ENCODE measurements around the gene ZNF638. TPM values are rescaled to one million over a fixed set of nuclear protein-coding genes. Genes with fewer than 3 reads are reported as not detected.

The ZNF638 gene
- polyA plus RNA-seq, 1 donor: 84.3 TPM

- DNase-seq: no peak
Measured at GRCh38 chr2:71474116-71474743, 142.6 kb downstream of the ZNF638 start.

DNA sequence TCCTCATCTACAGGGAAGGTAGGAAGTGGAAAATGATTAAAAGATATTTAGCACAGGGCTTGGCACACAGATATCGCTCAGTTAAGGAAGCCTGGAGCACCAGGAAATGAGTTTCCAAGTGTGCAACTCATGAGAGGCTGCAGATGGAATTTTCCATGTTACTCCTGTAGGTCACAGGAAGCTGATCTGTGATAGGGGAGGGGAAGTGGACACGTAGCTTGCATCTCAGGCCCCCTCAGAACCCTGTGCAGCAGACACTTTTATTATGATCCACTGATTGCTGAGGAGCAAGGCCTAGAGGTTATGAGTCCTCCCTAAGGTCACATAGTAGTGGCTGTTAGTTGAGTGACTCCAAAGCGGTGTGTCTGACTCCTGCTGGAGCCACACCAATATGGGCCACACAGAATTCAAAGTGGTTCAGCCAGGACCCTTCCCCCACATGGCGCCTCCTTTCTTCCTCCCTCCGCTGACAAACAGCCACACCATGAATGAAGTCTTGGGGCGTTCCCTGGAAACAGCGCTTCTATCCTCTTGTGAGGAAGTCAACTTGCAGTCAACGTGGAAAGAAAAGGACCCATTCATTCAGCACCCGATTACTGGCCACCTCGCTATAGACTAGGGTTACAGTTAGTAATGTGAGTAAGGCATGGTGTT is 143.3 kb downstream of the ZNF638 start:
- no peak for DNase-seq

DNA sequence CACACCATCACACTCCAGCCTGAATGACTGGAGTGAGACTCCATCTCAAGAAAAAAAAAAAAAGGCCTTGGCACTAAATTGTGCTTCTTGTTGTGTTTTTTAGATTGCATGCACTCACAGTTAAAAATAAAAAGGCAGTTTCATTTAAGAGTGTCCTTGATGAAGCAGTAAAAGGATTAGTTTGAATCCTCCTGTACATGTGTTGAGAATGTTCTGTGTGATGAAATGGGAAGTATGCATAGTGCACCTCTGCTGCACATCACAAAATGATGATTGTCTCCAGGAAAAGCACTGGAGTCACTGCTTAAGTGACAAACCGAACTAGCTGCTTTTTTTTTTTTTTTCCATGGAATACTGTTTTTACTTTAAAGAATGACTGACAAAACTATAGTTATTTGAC is 144.9 kb downstream of the ZNF638 start:
- DNase-seq: no peak

- no peak for DNase-seq
Measured at GRCh38 chr2:71477231-71477691, 145.7 kb downstream of the ZNF638 start.

GRCh38 chr2:71478806-71479205 is 147.2 kb downstream of the ZNF638 start:
- DNase-seq: no peak

DNA sequence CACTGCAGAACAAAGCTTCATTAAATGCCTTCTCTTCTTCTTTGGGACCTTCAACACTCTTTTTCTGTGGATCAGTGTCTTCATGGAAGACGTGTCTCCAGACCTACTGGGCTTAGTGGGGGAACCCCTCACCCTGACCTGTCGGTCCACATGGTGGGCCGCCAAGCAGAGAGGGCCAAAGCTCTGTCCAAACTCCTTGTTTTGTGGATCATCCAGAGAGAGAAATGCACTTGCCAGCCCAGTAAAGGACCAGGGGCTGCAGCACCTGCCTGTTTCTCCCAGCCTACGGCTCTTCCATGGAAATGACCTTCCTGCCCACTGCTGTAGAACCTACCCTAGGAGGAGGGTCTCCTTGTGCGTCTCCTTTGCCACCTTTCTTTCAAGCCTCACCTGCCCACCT is 147.7 kb downstream of the ZNF638 start:
- DNase-seq: no peak

GRCh38 chr2:71481111-71481510 is 149.5 kb downstream of the ZNF638 start:
- no peak for DNase-seq

GRCh38 chr2:71482055-71482454 is 150.5 kb downstream of the ZNF638 start:
- DNase-seq: no peak

DNA sequence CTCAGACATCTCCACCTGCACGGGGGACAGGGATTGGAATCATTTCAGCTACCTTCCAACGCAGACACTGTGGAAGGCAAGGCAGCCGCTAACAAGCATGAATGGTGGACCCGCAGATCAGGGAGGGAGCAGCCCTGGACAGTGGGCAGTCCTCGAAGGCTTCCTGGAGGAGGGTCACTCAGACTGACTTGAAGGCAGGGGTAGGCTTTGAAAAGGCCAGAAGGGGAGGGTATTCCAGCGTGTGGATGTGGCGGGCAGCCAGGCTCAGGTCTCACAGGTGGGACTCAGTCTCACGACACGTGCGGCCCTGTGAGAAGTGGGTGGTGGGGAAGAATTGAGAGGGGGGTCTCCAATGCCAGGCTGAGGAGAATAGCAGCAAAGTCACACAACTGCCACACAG is 151.7 kb downstream of the ZNF638 start:
- DNase-seq: no peak

GRCh38 chr2:71484354-71484753 is 152.8 kb downstream of the ZNF638 start:
- no peak for DNase-seq

Other genes starting within 250 kb of the ZNF638 start
- gene MCEE, start 201.6 kb upstream of the ZNF638 start, polyA plus RNA-seq (ENCODE audit: insufficient read length): 22.1 TPM
- gene MPHOSPH10, start 201.1 kb upstream of the ZNF638 start, polyA plus RNA-seq (ENCODE audit: insufficient read length): 27.3 TPM
- gene PAIP2B, start 104.7 kb upstream of the ZNF638 start, polyA plus RNA-seq (ENCODE audit: insufficient read length): 3.5 TPM
- gene DYSF, start 121.8 kb downstream of the ZNF638 start, polyA plus RNA-seq (ENCODE audit: insufficient read length): 185 TPM